Measurements from ENCODE around the gene STK4.

STK4 gene

DNA sequence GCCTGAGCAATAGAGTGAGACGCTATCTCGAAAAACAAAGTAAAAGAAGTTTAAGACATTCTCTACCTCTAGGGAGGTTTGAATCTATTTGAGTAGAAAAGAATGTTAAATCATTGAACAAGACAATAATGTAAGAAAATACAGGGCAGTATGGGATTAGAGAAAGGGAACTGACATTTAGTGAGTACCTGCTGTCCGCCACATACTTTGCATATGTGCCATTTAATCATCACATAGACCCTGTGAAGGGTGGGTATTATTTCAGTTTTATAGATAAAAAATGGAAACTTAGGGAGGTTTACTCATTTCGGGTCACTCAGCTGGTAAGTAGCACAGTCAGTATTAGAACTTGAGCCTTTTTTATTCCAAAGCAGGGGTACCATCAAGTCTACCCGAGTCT lies 31.4 kb downstream of the STK4 start:
- DNase-seq (ENCODE audit: low read depth in 1 of 2, low spot score in 1 of 2) = no peak
- Histone ChIP-seq H3K4me3 (replicated peaks; ENCODE audit: insufficient read depth, low read length) (no peak overlapping the region), H3K27ac (replicated peaks) (no peak overlapping the region), H3K27me3 (ENCODE audit: insufficient read depth, poor library complexity, severe bottlenecking) (no peaks in the 10 kb centered on the region)
- TF ChIP-seq, protein P1, sequence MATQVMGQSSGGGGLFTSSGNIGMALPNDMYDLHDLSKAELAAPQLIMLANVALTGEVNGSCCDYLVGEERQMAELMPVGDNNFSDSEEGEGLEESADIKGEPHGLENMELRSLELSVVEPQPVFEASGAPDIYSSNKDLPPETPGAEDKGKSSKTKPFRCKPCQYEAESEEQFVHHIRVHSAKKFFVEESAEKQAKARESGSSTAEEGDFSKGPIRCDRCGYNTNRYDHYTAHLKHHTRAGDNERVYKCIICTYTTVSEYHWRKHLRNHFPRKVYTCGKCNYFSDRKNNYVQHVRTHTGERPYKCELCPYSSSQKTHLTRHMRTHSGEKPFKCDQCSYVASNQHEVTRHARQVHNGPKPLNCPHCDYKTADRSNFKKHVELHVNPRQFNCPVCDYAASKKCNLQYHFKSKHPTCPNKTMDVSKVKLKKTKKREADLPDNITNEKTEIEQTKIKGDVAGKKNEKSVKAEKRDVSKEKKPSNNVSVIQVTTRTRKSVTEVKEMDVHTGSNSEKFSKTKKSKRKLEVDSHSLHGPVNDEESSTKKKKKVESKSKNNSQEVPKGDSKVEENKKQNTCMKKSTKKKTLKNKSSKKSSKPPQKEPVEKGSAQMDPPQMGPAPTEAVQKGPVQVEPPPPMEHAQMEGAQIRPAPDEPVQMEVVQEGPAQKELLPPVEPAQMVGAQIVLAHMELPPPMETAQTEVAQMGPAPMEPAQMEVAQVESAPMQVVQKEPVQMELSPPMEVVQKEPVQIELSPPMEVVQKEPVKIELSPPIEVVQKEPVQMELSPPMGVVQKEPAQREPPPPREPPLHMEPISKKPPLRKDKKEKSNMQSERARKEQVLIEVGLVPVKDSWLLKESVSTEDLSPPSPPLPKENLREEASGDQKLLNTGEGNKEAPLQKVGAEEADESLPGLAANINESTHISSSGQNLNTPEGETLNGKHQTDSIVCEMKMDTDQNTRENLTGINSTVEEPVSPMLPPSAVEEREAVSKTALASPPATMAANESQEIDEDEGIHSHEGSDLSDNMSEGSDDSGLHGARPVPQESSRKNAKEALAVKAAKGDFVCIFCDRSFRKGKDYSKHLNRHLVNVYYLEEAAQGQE (IDR thresholded peaks at IDR 0.05; ENCODE audit: insufficient replicate concordance, low read depth) = no peak
- no peak for TF ChIP-seq SPI1 (IDR thresholded peaks at IDR 0.05; ENCODE audit: borderline replicate concordance, low read depth)
- no peak for TF ChIP-seq GABPA (IDR thresholded peaks at IDR 0.05; ENCODE audit: low read depth)
- TF ChIP-seq, protein P2, sequence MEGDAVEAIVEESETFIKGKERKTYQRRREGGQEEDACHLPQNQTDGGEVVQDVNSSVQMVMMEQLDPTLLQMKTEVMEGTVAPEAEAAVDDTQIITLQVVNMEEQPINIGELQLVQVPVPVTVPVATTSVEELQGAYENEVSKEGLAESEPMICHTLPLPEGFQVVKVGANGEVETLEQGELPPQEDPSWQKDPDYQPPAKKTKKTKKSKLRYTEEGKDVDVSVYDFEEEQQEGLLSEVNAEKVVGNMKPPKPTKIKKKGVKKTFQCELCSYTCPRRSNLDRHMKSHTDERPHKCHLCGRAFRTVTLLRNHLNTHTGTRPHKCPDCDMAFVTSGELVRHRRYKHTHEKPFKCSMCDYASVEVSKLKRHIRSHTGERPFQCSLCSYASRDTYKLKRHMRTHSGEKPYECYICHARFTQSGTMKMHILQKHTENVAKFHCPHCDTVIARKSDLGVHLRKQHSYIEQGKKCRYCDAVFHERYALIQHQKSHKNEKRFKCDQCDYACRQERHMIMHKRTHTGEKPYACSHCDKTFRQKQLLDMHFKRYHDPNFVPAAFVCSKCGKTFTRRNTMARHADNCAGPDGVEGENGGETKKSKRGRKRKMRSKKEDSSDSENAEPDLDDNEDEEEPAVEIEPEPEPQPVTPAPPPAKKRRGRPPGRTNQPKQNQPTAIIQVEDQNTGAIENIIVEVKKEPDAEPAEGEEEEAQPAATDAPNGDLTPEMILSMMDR (IDR thresholded peaks at IDR 0.05; ENCODE audit: insufficient read depth, low read length) = no peak
- TF ChIP-seq POLR2AphosphoS5 (IDR thresholded peaks at IDR 0.05; ENCODE audit: low read depth) = no peak

DNA sequence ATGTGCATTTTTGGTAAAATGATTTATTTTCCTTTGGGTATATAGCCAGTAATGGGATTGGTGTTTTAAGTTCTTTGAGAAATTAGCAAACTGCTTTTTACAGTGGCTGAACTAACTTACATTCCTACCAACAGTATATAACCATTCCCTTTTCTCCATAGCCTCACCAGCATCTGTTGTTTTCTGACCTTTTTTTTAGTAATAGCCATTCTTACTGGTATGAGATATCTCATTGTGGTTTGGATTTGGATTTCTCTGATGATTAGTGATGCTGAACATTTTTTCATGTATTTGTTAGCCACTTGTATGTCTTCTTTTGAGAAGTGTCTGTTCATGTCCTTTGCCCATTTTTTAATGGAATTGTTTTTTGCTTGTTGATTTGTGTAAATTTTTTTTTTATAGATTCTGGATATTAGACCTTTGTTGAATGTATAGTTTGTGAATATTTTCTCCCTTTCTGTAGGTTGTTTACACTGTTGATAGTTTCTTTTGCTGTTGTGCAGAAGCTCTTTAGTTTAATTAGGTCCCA lies 42.3 kb downstream of the STK4 start:
- Histone ChIP-seq H3K27me3 (ENCODE audit: insufficient read depth, poor library complexity, severe bottlenecking) (no peaks in the 10 kb centered on the region), H3K27ac (replicated peaks) (no peak overlapping the region), H3K4me3 (replicated peaks; ENCODE audit: insufficient read depth, low read length) (no peak overlapping the region)
- DNase-seq (ENCODE audit: low read depth in 1 of 2, low spot score in 1 of 2) = no peak
- TF ChIP-seq, protein P1 (IDR thresholded peaks at IDR 0.05; ENCODE audit: insufficient replicate concordance, low read depth) = no peak
- no peak for TF ChIP-seq POLR2AphosphoS5 (IDR thresholded peaks at IDR 0.05; ENCODE audit: low read depth)
- TF ChIP-seq SPI1 (IDR thresholded peaks at IDR 0.05; ENCODE audit: borderline replicate concordance, low read depth) = no peak
- TF ChIP-seq, protein P2 (IDR thresholded peaks at IDR 0.05; ENCODE audit: insufficient read depth, low read length) = no peak
- TF ChIP-seq GABPA (IDR thresholded peaks at IDR 0.05; ENCODE audit: low read depth) = no peak

DNA sequence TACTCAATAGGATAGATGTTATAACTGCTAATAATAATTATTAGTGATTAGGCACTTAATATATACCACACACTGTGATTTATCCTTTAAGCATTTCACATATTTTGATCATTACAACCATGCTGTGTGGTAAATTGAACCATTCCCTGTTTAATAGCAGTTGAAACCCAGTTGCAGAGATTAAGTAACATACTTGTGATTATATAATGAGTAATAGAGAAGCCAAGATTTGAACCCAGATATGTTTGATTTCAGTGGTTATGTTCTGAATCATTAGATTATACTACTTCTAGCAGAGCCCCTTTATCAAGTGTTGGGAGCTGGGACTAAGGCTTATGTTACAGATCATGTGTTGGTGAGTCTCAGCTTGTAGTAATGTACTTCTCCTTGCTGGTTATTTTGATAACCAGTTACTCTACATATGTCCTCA lies 44.1 kb downstream of the STK4 start:
- Histone ChIP-seq H3K4me3 (replicated peaks; ENCODE audit: insufficient read depth, low read length) (no peak overlapping the region), H3K27ac (replicated peaks) (no peak overlapping the region), H3K27me3 (ENCODE audit: insufficient read depth, poor library complexity, severe bottlenecking) (no peaks in the 10 kb centered on the region)
- DNase-seq (ENCODE audit: low read depth in 1 of 2, low spot score in 1 of 2) = no peak
- TF ChIP-seq GABPA (IDR thresholded peaks at IDR 0.05; ENCODE audit: low read depth) (no peak), SPI1 (IDR thresholded peaks at IDR 0.05; ENCODE audit: borderline replicate concordance, low read depth) (no peak), POLR2AphosphoS5 (IDR thresholded peaks at IDR 0.05; ENCODE audit: low read depth) (no peak)
- TF ChIP-seq, protein P1 (IDR thresholded peaks at IDR 0.05; ENCODE audit: insufficient replicate concordance, low read depth) = no peak
- TF ChIP-seq, protein P2 (IDR thresholded peaks at IDR 0.05; ENCODE audit: insufficient read depth, low read length) = no peak

Measured in HL-60 (cell line).